LNCaP clone FGC (cell line): ENCODE measurements around the gene F3.

ENCODE experiments used
- DNase-seq: peaks from one replicate; pipeline ENCODE4 v3.0.0-alpha.2; 2011; ENCODE audit warnings: low read depth
- H3K4me3 ChIP-seq: 2 replicates; pipeline ENCODE4 v1.5.1; 2011; ENCODE audit warnings: mild to moderate bottlenecking, low read depth, low read length, control low read depth
- CTCF ChIP-seq: IDR thresholded peaks from 2 replicates; pipeline ENCODE4 v1.5.1; 2012; ENCODE audit warnings: mild to moderate bottlenecking; ENCODE audit not compliant: control insufficient read depth, insufficient read depth; ENCODE audit errors: extremely low read depth

The F3 gene

DNA sequence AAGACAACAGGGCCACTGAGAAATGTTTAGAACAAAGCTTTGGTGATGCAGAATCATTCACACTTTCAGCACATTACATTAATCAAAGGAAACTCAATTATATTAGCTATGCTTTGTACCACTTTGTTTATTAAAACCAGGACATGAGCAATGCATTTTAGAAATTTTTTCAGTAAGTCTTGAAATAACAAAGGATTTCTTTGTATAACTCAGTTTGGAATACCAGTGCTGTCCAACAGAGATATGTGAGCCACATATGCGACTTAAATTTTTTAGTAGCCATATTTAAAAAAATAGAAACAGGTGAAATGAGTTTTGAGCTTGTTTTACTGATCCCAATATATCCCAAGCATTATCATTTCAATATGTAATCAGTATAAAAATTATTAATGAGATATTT is 18.8 kb upstream of the F3 start:
- TF ChIP-seq CTCF: no peak
- H3K4me3 ChIP-seq: no peak overlapping the region
- DNase-seq: no peak

GRCh38 chr1:94559921-94560320 is 18.4 kb upstream of the F3 start:
- no peak overlapping the region for H3K4me3 ChIP-seq
- no peak for DNase-seq
- no peak for TF ChIP-seq CTCF

DNA sequence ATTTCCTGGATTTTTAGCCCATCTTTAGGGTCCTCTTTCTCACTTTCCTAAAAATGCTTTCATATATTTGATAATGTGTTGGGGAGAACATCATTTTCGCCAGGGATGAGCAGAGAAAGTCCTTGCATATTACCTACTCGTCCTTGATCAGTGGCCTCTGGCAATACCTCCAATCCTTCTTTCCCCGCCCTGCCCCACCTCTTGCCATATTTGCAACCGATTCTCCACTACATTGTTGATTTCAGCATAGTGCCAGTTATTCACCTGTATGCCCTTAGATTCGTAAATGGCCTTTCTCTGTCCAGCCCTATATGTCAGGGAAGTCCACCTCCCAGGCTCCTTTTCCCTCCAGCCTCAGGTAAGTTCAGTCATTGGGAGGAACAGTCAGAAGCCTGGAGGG is 13.5 kb upstream of the F3 start:
- no peak overlapping the region for H3K4me3 ChIP-seq
- no peak for TF ChIP-seq CTCF

DNA sequence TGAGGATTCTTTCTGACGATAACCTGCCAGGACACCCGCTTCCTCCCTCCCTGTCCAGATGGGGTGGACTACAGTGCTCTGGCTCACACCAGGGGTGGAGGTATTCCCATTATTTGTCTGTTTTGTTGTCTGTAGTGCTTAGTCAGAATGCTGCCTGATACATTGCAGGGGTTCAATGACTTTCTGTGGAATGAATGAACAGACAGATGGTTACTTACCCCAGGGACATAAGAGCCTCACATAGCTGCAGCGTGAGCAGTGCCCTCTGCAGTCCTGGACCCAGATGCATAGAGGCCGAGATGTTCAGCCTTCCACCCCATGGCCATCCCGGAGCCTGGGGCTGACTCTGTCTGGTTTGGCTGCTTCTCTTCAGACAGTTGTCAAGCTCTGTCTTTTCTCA is 13.0 kb upstream of the F3 start:
- H3K4me3 ChIP-seq: no peak overlapping the region
- no peak for DNase-seq
- TF ChIP-seq CTCF: no peak

More for the DNA sequence above, 13.5 kb upstream of the F3 start:
- DNase-seq: no peak

DNA sequence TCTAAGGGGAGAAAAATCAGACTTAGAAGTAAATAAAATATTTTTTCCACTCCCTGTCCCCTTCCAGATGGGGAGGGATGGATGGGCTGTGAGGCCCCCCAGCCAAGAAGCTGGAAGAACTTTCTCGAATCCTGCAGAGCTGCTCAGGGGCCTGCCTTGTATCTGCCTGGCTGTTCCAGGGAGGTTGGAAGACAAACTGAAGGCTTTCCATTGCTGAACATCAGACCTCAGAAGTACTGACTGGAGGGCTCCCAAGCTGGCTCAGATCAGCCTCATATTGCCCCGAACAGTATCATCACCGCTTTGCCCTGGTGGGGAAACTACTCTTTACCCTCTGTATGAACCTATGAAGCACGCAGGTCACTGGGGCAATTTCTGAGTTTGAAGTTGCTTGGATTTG is 12.4 kb upstream of the F3 start:
- no peak for TF ChIP-seq CTCF
- H3K4me3 ChIP-seq: no peak overlapping the region
- no peak for DNase-seq

DNA sequence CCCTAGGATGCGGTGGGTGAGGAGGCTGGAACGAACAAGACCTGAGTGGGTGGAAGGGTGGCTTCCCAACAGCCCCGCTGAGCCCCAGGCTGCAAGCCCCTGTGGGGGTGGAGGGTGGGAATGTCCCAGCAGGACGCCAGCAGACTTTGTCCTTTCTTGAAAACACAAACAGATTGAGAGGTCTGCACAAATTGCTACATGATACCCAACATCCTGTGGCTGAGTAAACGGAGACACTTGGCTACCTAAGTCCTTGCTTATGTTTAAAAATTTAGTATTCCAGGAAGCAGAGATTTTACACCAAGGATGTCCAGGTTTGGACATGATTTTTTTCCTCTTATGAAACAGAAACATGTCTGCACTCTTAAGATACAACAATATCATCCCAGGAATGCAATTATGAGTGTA is 11.8 kb upstream of the F3 start:
- TF ChIP-seq CTCF: no peak
- no peak for DNase-seq
- H3K4me3 ChIP-seq: no peak overlapping the region

DNA sequence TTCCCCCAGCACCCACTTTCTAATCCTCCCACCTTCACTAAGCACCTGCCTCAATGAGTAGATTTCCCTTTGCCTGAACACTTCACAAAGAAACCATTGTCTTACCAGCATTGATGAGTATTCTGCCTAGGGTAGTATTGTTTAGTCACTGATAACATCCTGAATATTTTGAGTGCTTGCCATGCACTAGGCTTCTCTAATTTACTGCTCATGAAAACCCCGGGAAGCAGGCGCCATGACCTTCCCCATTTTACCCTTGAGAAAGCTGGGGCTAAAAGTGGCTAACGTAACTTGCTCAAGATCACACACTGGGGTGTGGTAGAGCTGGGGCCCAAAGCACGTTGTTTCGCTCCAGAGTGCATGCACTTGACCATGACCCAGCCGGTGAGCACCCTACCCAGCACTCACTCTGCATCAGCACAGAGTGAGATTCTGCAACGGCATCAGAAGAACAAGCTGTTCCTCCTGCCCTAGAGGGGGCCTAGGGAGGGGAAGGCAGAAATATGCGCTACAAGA is 10.6 kb upstream of the F3 start:
- no peak for TF ChIP-seq CTCF
- H3K4me3 ChIP-seq: no peak overlapping the region
- no peak for DNase-seq
